ENCODE measurements around the gene KDM4C.

Gene KDM4C

DNA sequence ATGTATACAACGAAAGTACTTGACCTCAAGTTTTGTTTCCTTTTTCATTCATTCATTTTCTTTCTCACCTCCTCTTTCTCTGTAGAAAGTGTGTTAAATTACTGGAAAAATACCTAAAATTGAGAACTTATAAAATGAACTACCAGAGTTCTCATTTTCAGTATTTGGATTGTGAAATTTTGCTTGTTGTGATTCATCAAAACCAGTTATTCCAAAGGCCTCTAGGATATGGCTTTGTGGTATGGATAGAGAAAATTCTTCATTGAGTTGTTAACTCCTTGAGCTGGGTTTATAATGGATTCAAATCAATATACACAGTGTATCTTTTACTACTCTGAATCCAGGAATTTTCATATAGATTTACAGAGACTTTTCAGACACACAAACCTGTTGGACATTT, 287.6 kb downstream of the KDM4C start:
- DNase-seq (ENCODE audit: low read depth) = no peak
- TF ChIP-seq CTCF (conservative IDR thresholded peaks at IDR 0.05; ENCODE audit: low read depth, low read length) = no peak
- no peak overlapping the region for H3K4me3 ChIP-seq (ENCODE audit: low read length)

- no peak for TF ChIP-seq CTCF (conservative IDR thresholded peaks at IDR 0.05; ENCODE audit: low read depth, low read length)
- no peak overlapping the region for H3K4me3 ChIP-seq (ENCODE audit: low read length)
- DNase-seq (ENCODE audit: low read depth) = no peak
Measured at GRCh38 chr9:7051711-7052110, 293.9 kb downstream of the KDM4C start.

- DNase-seq (ENCODE audit: low read depth) = no peak
- no peak overlapping the region for H3K4me3 ChIP-seq (ENCODE audit: low read length)
- TF ChIP-seq CTCF (conservative IDR thresholded peaks at IDR 0.05; ENCODE audit: low read depth, low read length) = no peak
Measured at GRCh38 chr9:7053903-7054302, 296.1 kb downstream of the KDM4C start.

DNA sequence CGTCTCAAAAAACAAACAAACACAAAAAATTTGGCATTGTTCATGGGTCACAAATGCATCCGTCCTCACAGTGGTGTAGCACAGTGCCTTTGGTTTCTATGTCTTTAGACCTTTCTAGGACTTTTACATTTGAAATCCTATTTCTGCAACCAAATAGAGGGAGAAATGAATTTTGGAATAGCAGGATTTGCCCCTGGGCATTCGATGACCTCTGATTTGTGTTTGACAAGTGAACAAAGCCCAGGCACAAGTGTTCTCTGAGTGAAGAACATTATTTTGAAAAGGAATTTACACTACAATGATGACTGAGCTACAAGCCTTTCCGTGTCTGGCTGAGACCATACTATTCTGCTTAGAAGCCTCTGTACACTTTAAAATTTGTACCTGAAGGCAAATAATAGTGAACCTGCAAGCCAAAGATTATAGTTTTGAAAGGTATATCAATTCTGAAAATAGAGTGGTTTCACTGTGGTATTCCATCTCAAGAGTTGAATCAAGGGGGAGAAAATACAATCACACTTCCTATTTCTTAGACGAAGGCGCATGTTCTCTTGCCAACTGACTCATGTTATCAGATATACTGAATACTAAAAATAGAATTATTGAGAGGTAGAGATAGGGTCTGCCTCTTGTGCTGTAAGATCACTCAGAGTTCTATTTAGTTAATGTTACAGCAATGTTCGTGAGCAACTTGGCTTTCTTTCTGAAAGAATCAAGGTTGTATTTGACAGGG, 297.6 kb downstream of the KDM4C start:
- no peak for DNase-seq (ENCODE audit: low read depth)
- TF ChIP-seq CTCF (conservative IDR thresholded peaks at IDR 0.05; ENCODE audit: low read depth, low read length) = no peak
- H3K4me3 ChIP-seq (ENCODE audit: low read length) = no peak overlapping the region

GRCh38 chr9:7056254-7056653, 298.5 kb downstream of the KDM4C start:
- DNase-seq (ENCODE audit: low read depth) = no peak
- H3K4me3 ChIP-seq (ENCODE audit: low read length) = no peak overlapping the region
- no peak for TF ChIP-seq CTCF (conservative IDR thresholded peaks at IDR 0.05; ENCODE audit: low read depth, low read length)

- H3K4me3 ChIP-seq (ENCODE audit: low read length) = no peak overlapping the region
- TF ChIP-seq CTCF (conservative IDR thresholded peaks at IDR 0.05; ENCODE audit: low read depth, low read length) = no peak
- DNase-seq (ENCODE audit: low read depth) = no peak
Measured at GRCh38 chr9:7058473-7058872, 300.7 kb downstream of the KDM4C start.

GRCh38 chr9:7067169-7067568, 309.4 kb downstream of the KDM4C start:
- TF ChIP-seq CTCF (conservative IDR thresholded peaks at IDR 0.05; ENCODE audit: low read depth, low read length) = no peak
- no peak for DNase-seq (ENCODE audit: low read depth)
- no peak overlapping the region for H3K4me3 ChIP-seq (ENCODE audit: low read length)
